ENCODE results near the gene EIF4H.

- no peak for TF ChIP-seq POLR2AphosphoS5 (IDR thresholded peaks at IDR 0.05; ENCODE audit: low read depth)
- no peak for TF ChIP-seq CTCF (IDR thresholded peaks at IDR 0.05; ENCODE audit: insufficient read depth, low read length)
- no peak for TF ChIP-seq REST (IDR thresholded peaks at IDR 0.05; ENCODE audit: insufficient replicate concordance, low read depth)
- no peak for TF ChIP-seq SPI1 (IDR thresholded peaks at IDR 0.05; ENCODE audit: borderline replicate concordance, low read depth)
- TF ChIP-seq GABPA (IDR thresholded peaks at IDR 0.05; ENCODE audit: low read depth): no peak
These were observed 29.9 kb downstream of the EIF4H start for GRCh38 chr7:74203956-74204618.

Measured in HL-60 (cell line).